ENCODE data around the gene BRD8. TPM values are rescaled to one million over a fixed set of nuclear protein-coding genes. Genes with fewer than 3 reads are reported as not detected.
A peak's percentile ranks its signal among the peaks of the same experiment; 100 is the strongest.

Gene BRD8
- total and polyA plus RNA-seq, 2 experiments from 2014 or later, result 45.8 to 117 TPM

DNA sequence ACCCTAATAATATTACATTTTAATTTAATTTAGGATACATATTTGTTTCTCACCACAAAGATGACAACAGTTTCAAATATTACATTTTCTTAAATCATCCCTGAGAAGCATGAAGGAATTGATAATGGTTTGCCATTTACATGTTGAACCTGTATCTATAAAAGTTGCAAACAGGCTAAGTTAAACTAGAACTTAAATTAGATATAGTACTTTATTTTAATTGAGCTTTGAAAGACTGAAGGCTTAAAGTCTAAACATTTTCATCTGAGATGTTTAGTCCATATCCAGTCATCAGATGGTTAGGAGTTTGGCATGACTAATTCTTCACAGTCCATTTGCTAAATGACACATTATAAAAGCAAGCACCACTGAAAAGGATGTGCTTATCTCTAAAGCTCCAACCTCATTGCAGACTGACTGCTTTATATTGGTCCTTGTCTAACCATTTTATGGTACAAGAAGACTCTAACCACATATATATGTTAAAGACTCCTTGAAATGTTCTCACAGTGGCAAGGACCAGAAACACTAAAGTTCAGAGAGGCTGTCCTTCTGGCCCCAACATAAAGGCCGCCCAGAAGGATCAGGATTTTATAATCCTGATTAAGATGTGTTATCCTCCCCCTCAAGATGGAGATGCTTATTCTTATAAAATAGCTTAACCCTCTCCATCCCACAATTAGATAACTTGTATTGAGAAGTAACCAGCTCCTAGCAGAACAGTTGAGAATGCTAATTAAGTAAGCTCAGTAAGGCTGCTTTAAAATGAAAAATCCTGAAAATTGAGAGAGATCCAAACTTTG is 68.8 kb downstream of the BRD8 start:
- H3K4me2 ChIP-seq, result peak overlapping the region; percentile 14; the same call in 1 of the 2 replicates

More for the DNA sequence above, 68.8 kb downstream of the BRD8 start:
- H3K9me3 Mint-ChIP-seq, result no peaks in the 10 kb centered on the region
- 0 out of 2 replicates have a peak, but pooled peaks cover 3% of the 10 kb centered on the region for H4K20me1 ChIP-seq (replicated peaks; ENCODE audit: insufficient read depth)
- DNase-seq (ENCODE audit: low spot score) (no peak), ATAC-seq (no peak)
- no peak overlapping the region for H3K4me3 Mint-ChIP-seq
- H3K4me1 Mint-ChIP-seq, result peaks cover 14% of the 10 kb centered on the region
- H3K27me3 Mint-ChIP-seq (ENCODE audit: insufficient read depth, low read depth, poor library complexity), result peaks cover 4% of the 10 kb centered on the region
- H3K36me3 ChIP-seq (ENCODE audit: insufficient read depth), result no peaks in the 10 kb centered on the region
- H3K27ac Mint-ChIP-seq, result no peak overlapping the region
- peaks cover 12% of the 10 kb centered on the region for H3K4me1 ChIP-seq (ENCODE audit: insufficient read depth)
- no peak for TF ChIP-seq ZNF114 (CRISPR knock-in tag; IDR thresholded peaks at IDR 0.05)
- TF ChIP-seq, protein P1, sequence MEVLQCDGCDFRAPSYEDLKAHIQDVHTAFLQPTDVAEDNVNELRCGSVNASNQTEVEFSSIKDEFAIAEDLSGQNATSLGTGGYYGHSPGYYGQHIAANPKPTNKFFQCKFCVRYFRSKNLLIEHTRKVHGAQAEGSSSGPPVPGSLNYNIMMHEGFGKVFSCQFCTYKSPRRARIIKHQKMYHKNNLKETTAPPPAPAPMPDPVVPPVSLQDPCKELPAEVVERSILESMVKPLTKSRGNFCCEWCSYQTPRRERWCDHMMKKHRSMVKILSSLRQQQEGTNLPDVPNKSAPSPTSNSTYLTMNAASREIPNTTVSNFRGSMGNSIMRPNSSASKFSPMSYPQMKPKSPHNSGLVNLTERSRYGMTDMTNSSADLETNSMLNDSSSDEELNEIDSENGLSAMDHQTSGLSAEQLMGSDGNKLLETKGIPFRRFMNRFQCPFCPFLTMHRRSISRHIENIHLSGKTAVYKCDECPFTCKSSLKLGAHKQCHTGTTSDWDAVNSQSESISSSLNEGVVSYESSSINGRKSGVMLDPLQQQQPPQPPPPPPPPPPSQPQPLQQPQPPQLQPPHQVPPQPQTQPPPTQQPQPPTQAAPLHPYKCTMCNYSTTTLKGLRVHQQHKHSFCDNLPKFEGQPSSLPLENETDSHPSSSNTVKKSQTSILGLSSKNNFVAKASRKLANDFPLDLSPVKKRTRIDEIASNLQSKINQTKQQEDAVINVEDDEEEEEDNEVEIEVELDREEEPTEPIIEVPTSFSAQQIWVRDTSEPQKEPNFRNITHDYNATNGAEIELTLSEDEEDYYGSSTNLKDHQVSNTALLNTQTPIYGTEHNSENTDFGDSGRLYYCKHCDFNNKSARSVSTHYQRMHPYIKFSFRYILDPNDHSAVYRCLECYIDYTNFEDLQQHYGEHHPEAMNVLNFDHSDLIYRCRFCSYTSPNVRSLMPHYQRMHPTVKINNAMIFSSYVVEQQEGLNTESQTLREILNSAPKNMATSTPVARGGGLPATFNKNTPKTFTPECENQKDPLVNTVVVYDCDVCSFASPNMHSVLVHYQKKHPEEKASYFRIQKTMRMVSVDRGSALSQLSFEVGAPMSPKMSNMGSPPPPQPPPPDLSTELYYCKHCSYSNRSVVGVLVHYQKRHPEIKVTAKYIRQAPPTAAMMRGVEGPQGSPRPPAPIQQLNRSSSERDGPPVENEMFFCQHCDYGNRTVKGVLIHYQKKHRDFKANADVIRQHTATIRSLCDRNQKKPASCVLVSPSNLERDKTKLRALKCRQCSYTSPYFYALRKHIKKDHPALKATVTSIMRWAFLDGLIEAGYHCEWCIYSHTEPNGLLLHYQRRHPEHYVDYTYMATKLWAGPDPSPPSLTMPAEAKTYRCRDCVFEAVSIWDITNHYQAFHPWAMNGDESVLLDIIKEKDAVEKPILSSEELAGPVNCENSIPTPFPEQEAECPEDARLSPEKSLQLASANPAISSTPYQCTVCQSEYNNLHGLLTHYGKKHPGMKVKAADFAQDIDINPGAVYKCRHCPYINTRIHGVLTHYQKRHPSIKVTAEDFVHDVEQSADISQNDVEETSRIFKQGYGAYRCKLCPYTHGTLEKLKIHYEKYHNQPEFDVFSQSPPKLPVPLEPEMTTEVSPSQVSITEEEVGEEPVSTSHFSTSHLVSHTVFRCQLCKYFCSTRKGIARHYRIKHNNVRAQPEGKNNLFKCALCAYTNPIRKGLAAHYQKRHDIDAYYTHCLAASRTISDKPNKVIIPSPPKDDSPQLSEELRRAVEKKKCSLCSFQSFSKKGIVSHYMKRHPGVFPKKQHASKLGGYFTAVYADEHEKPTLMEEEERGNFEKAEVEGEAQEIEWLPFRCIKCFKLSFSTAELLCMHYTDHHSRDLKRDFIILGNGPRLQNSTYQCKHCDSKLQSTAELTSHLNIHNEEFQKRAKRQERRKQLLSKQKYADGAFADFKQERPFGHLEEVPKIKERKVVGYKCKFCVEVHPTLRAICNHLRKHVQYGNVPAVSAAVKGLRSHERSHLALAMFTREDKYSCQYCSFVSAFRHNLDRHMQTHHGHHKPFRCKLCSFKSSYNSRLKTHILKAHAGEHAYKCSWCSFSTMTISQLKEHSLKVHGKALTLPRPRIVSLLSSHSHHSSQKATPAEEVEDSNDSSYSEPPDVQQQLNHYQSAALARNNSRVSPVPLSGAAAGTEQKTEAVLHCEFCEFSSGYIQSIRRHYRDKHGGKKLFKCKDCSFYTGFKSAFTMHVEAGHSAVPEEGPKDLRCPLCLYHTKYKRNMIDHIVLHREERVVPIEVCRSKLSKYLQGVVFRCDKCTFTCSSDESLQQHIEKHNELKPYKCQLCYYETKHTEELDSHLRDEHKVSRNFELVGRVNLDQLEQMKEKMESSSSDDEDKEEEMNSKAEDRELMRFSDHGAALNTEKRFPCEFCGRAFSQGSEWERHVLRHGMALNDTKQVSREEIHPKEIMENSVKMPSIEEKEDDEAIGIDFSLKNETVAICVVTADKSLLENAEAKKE (CRISPR knock-in tag; IDR thresholded peaks at IDR 0.05), result no peak
- no peak for TF ChIP-seq STAT1 (IDR thresholded peaks at IDR 0.05; ENCODE audit: unreplicated experiment)
- no peak for TF ChIP-seq POLR2AphosphoS5 (IDR thresholded peaks at IDR 0.05; ENCODE audit: low read depth)
- TF ChIP-seq, protein P2, sequence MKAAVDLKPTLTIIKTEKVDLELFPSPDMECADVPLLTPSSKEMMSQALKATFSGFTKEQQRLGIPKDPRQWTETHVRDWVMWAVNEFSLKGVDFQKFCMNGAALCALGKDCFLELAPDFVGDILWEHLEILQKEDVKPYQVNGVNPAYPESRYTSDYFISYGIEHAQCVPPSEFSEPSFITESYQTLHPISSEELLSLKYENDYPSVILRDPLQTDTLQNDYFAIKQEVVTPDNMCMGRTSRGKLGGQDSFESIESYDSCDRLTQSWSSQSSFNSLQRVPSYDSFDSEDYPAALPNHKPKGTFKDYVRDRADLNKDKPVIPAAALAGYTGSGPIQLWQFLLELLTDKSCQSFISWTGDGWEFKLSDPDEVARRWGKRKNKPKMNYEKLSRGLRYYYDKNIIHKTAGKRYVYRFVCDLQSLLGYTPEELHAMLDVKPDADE (IDR thresholded peaks at IDR 0.05), result no peak
- TF ChIP-seq CREB1 (CRISPR knock-in tag; IDR thresholded peaks at IDR 0.05; ENCODE audit: low read depth), result no peak
- TF ChIP-seq ZNF331 (CRISPR knock-in tag; IDR thresholded peaks at IDR 0.05; ENCODE audit: low read depth), result no peak
- TF ChIP-seq, protein P3, sequence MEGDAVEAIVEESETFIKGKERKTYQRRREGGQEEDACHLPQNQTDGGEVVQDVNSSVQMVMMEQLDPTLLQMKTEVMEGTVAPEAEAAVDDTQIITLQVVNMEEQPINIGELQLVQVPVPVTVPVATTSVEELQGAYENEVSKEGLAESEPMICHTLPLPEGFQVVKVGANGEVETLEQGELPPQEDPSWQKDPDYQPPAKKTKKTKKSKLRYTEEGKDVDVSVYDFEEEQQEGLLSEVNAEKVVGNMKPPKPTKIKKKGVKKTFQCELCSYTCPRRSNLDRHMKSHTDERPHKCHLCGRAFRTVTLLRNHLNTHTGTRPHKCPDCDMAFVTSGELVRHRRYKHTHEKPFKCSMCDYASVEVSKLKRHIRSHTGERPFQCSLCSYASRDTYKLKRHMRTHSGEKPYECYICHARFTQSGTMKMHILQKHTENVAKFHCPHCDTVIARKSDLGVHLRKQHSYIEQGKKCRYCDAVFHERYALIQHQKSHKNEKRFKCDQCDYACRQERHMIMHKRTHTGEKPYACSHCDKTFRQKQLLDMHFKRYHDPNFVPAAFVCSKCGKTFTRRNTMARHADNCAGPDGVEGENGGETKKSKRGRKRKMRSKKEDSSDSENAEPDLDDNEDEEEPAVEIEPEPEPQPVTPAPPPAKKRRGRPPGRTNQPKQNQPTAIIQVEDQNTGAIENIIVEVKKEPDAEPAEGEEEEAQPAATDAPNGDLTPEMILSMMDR (conservative IDR thresholded peaks at IDR 0.05; ENCODE audit: low read depth in 2 of 2), result no peak
- TF ChIP-seq EZH2 (IDR thresholded peaks at IDR 0.05; ENCODE audit: low read depth, unreplicated experiment), result no peak
- TF ChIP-seq JUNB (IDR thresholded peaks at IDR 0.05; ENCODE audit: unreplicated experiment), result no peak
- TF ChIP-seq, protein P4, sequence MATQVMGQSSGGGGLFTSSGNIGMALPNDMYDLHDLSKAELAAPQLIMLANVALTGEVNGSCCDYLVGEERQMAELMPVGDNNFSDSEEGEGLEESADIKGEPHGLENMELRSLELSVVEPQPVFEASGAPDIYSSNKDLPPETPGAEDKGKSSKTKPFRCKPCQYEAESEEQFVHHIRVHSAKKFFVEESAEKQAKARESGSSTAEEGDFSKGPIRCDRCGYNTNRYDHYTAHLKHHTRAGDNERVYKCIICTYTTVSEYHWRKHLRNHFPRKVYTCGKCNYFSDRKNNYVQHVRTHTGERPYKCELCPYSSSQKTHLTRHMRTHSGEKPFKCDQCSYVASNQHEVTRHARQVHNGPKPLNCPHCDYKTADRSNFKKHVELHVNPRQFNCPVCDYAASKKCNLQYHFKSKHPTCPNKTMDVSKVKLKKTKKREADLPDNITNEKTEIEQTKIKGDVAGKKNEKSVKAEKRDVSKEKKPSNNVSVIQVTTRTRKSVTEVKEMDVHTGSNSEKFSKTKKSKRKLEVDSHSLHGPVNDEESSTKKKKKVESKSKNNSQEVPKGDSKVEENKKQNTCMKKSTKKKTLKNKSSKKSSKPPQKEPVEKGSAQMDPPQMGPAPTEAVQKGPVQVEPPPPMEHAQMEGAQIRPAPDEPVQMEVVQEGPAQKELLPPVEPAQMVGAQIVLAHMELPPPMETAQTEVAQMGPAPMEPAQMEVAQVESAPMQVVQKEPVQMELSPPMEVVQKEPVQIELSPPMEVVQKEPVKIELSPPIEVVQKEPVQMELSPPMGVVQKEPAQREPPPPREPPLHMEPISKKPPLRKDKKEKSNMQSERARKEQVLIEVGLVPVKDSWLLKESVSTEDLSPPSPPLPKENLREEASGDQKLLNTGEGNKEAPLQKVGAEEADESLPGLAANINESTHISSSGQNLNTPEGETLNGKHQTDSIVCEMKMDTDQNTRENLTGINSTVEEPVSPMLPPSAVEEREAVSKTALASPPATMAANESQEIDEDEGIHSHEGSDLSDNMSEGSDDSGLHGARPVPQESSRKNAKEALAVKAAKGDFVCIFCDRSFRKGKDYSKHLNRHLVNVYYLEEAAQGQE (IDR thresholded peaks at IDR 0.05; ENCODE audit: unreplicated experiment), result no peak
- no peak for TF ChIP-seq NANOG (IDR thresholded peaks at IDR 0.05; ENCODE audit: borderline replicate concordance)
- no peak for TF ChIP-seq EZH2phosphoT487 (IDR thresholded peaks at IDR 0.05; ENCODE audit: unreplicated experiment)
- H3F3A ChIP-seq (replicated peaks; ENCODE audit: low read depth), result no peaks in the 10 kb centered on the region
- no peak overlapping the region for H3K4me3 ChIP-seq
- no peaks in the 10 kb centered on the region for H3K36me3 Mint-ChIP-seq (ENCODE audit: low read depth)
- H2AFZ ChIP-seq, result no peak overlapping the region
- H3K27me3 ChIP-seq (ENCODE audit: insufficient read depth), result no peaks in the 10 kb centered on the region
- H3K79me2 ChIP-seq (replicated peaks; ENCODE audit: insufficient read depth), result no peaks in the 10 kb centered on the region
- H3K27ac ChIP-seq (ENCODE audit: low read depth), result no peak overlapping the region
- no peaks in the 10 kb centered on the region for H3K9me2 ChIP-seq (ENCODE audit: insufficient read depth)
